Body of pancreas (tissue), 4 donors: ENCODE results near the gene TVP23A.
A peak's percentile ranks its signal among the peaks of the same experiment; 100 is the strongest.

Experiments
- CTCF ChIP-seq, 7 experiments: fragments of 450-650 bp in 4 of 7; fragments of 200-600 bp in 3 of 7; sonication (generic) in 3 of 7; IDR thresholded peaks; one replicate each; pipeline ENCODE4 v1.5.1; 2016 to 2019; ENCODE audit warnings: antibody characterized with exemption in 7 of 7
- POLR2A ChIP-seq, 3 donors: fragments of 450-650 bp; IDR thresholded peaks; one replicate each; pipeline ENCODE4 v1.6.1; 2016; ENCODE audit warnings: antibody characterized with exemption in 3 of 3, mild to moderate bottlenecking in 2 of 3

- TF ChIP-seq POLR2A (IDR thresholded peaks at IDR 0.05) (no peak), CTCF (IDR thresholded peaks at IDR 0.05) (peak in 1 of 7 experiments; percentile 1)
These were observed 9.2 kb upstream of the TVP23A start for GRCh38 chr16:10827691-10828341.
